Stimulated activated naive CD8-positive, alpha-beta T cell treated with anti-CD3 and anti-CD28 coated beads, Interleukin-15, Interleukin-2, amounts not matched to agents 100 U/mL and 50 U/mL, for 24 hours (primary cell): Measurements from ENCODE around the gene PRELID3B.
"Not testable (repeated sequence)": the region's sequence is repeated elsewhere in the genome, so short reads cannot be mapped to it uniquely, and the experiment has no call there.

Experiments
- ATAC-seq: fragments of 150-1000 bp; cut with Tn5 transposase; one replicate; pipeline ENCODE4 v1.10.0; 2021
- DNase-seq: peaks from one replicate; pipeline ENCODE4 v3.0.0; 2021

Gene PRELID3B

GRCh38 chr20:59025511-59025910 is 17.1 kb downstream of the PRELID3B start:
- no peak for DNase-seq

GRCh38 chr20:59025086-59025485 is 17.5 kb downstream of the PRELID3B start:
- no peak for DNase-seq
- ATAC-seq: no peak

More at GRCh38 chr20:59025511-59025910, 17.1 kb downstream of the PRELID3B start:
- ATAC-seq: no peak

GRCh38 chr20:59024111-59024530 is 18.5 kb downstream of the PRELID3B start:
- no peak for ATAC-seq

GRCh38 chr20:59023616-59024015 is 19.0 kb downstream of the PRELID3B start:
- ATAC-seq (no peak), DNase-seq (no peak)

More at GRCh38 chr20:59024111-59024530, 18.5 kb downstream of the PRELID3B start:
- DNase-seq: no peak

GRCh38 chr20:59022754-59023153 is 19.8 kb downstream of the PRELID3B start:
- ATAC-seq (no peak), DNase-seq (no peak)

- ATAC-seq (no peak), DNase-seq (no peak)
These were observed 21.5 kb downstream of the PRELID3B start for GRCh38 chr20:59020938-59021551.

GRCh38 chr20:59019217-59019616 is 23.4 kb downstream of the PRELID3B start, which contains the start of gene TUBB1:
Gene TUBB1, plus strand, starts transcription at chr20:59019429. Its CDS starts 94 bp downstream, at chr20:59019523.
- no peak for ATAC-seq
- no peak for DNase-seq

- DNase-seq: no peak
- ATAC-seq: no peak
These were observed 23.8 kb downstream of the PRELID3B start for GRCh38 chr20:59018817-59019216.

- DNase-seq: no peak
- no peak for ATAC-seq
These were observed 24.9 kb downstream of the PRELID3B start for GRCh38 chr20:59017493-59018231.

GRCh38 chr20:59016795-59017492 is 25.6 kb downstream of the PRELID3B start:
- DNase-seq: no peak
- ATAC-seq: no peak

GRCh38 chr20:59015812-59016711 is 26.5 kb downstream of the PRELID3B start:
- ATAC-seq: no peak
- DNase-seq: no peak

GRCh38 chr20:59015411-59015810 is 27.2 kb downstream of the PRELID3B start:
- DNase-seq (no peak), ATAC-seq (no peak)

GRCh38 chr20:59014680-59015389 is 27.8 kb downstream of the PRELID3B start:
- DNase-seq (no peak), ATAC-seq (no peak)

- no peak for ATAC-seq
- DNase-seq: no peak
These were observed 28.5 kb downstream of the PRELID3B start for GRCh38 chr20:59013959-59014608.

GRCh38 chr20:59013031-59013951 is 29.3 kb downstream of the PRELID3B start:
- DNase-seq (no peak), ATAC-seq (no peak)

GRCh38 chr20:59011874-59012157 is 30.8 kb downstream of the PRELID3B start:
- ATAC-seq: not testable (repeated sequence)

GRCh38 chr20:59010995-59011873 is 31.4 kb downstream of the PRELID3B start:
- ATAC-seq (no peak), DNase-seq (no peak)

More at GRCh38 chr20:59011874-59012157, 30.8 kb downstream of the PRELID3B start:
- not testable (repeated sequence) for DNase-seq

- DNase-seq: no peak
- no peak for ATAC-seq
These were observed 32.1 kb downstream of the PRELID3B start for GRCh38 chr20:59010321-59010994.
